GM19324 (cell line): ENCODE measurements around the gene KLF16.
"Not testable (repeated sequence)": the region's sequence is repeated elsewhere in the genome, so short reads cannot be mapped to it uniquely, and the experiment has no call there.

Experiments
- ATAC-seq: cut with Tn5 transposase; IDR thresholded peaks from one replicate; pipeline ENCODE4 v1.9.1; 2021; ENCODE audit warnings: mild to moderate bottlenecking, moderate library complexity; ENCODE audit not compliant: unreplicated experiment, low FRiP score

The KLF16 gene

GRCh38 chr19:1863328-1863637, at the start of gene KLF16:
TSS of gene KLF16 (minus strand) at chr19:1863579. CDS start at chr19:1863497, 82 bp downstream.
- peak; percentile 13 for ATAC-seq

GRCh38 chr19:1912760-1913505, 49.6 kb upstream of the KLF16 start:
- ATAC-seq: no peak

DNA sequence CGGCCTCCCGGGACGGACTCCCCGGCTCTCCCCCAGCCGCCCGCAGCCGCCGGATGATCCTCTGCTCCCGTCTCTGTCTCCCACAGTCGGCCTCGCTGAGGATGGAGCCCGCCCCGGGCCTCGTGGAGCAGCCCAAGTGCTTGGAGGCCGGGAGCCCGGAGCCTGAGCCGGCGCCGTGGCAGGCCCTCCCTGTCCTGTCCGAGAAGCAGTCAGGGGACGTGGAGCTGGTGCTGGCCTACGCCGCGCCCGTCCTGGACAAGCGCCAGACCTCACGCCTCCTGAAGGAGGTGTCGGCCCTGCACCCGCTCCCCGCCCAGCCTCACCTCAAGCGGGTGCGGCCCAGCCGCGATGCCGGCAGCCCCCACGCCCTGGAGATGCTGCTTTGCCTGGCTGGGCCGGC, 48.6 kb upstream of the KLF16 start:
- ATAC-seq: no peak

GRCh38 chr19:1911098-1911497, 47.7 kb upstream of the KLF16 start:
- ATAC-seq: no peak

- no peak for ATAC-seq
Observed at GRCh38 chr19:1910177-1910576, 46.8 kb upstream of the KLF16 start.

GRCh38 chr19:1909761-1910080, 46.3 kb upstream of the KLF16 start:
- ATAC-seq: no peak

- ATAC-seq: no peak
Observed at GRCh38 chr19:1908364-1908678, 44.9 kb upstream of the KLF16 start.

DNA sequence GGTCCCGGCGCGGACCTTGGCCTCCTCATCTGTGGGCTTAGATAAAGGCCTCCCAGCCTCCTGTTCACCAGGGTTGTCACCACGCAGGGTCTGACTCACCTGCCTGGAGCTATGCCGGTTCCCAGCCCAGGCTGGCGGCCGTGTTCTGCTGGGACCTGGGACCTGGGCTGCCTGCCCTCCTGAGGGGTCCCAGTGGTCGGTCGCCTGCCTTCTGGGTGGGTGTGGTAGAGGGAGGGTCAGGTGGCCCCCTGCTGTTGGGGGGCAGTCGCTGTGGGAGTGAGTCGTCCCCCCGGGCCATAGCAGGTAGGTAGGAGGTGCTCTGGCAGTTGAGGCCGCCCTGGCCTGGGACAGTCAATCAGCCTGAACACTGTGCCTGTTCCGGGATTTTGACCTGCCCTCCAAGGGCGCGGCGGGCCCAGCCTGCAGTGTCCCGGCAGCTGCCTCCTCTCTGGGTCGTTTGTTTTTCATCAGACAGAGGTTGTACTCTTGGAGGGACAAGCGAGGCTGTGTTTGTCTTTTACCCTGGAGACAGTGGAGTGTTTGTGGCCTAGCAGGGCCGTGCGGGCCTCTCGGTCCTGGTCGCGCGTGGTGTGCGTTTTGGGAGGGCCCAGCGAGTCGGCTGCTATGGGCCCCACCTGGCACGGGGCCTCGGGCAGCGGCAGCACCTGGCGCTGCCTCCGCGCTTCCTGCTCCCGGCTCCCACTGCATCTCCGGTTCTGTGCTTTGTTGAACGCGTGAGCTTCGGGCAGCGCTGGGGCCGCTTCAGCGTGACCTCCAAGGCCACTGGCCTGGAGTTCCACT, 44.4 kb upstream of the KLF16 start:
- ATAC-seq: no peak

DNA sequence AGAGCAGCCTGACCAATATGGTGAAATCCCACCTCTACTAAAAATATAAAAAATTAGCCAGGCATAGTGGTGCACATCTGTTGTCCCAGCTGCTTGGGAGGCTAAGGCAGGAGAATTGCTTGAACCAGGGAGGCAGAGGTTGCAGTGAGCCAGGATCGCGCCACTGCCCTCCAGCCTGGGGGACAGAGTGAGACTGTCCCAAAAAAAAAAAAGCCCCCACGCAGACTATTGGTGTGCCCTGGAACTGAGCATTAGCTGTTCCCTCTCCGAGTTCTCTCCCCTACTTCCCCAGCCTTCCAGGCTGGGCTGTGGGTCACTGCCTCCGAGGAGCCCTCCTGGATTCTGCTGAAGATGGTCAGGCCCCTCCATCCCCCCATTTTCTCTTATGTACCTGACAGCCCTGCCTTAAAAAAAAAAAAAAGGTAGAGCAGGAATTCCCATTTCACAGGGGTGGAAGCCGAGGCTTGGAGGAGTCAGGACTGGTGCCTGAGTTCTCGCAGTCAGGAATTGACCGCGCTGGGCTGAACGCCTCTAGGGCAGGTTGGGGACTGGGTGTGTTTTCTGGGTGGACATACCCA, 43.7 kb upstream of the KLF16 start:
- no peak for ATAC-seq

DNA sequence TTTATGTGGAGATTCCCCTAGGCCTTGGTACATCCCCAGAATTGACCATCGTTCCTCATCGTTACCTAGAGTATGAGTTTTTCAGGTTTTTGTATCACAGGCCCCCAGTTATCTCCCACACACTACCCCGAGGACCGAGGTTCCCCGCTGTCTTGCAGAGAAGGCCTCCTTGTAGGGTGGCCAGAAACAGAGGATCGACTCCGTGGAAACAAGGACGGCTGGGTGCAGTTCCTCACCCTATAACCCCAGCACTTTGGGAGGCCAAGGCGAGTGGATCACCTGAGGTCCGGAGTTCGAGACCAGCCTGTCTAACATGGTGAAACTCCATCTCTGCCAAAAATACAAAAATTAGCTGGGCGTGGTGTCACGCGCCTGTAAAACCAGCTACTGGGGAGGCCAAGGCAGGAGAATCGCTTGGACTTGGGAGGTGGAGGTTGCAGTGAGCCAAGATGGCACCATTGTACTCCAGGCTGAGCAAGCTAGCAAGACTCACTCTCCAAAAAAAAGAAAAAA, 42.5 kb upstream of the KLF16 start:
- no peak for ATAC-seq

GRCh38 chr19:1905110-1905862, 41.9 kb upstream of the KLF16 start, which contains the start of the genes ADAT3 and SCAMP4:
TSS of gene ADAT3 (plus strand) at chr19:1905399. CDS start at chr19:1912048, 6,649 bp downstream.
TSS of gene SCAMP4 (plus strand) at chr19:1905399. CDS start at chr19:1915020, 9,621 bp downstream.
- ATAC-seq: peak; percentile 87

DNA sequence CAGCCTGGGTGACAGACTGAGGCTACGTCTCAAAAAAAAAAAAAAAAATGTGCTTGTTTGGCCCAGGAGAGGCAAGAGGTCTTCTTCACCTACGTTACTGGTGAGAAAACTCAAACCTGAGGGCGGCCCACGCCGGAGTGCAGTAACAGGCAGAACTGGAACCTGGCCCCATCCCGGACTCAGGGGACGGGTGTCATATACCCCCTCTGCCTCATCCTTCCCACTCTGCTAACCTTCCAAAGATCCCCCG, 41.4 kb upstream of the KLF16 start:
- no peak for ATAC-seq

GRCh38 chr19:1902923-1903322, 39.5 kb upstream of the KLF16 start:
- no peak for ATAC-seq

DNA sequence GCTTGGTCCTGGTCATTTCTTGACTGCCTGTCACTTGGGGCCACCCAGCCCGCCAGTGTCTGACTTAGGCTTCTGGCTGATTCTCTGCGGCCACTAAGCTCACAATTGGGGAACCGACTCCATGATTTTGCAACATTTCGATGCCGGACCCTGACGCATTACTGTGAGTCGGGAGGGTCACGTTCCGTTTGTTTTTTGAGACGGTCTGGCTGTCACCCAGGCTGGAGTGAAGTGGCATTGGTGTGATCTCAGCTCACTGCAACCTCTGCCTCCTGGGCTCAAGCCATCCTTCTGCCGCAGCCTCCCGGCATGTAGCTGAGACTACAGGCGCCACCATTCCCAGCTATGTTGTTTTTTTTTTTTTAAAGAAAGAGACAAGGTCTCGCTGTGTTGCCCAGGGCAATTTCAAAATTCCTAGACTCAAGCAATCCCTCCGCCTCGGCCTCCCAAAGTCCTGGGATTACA, 38.6 kb upstream of the KLF16 start:
- no peak for ATAC-seq

DNA sequence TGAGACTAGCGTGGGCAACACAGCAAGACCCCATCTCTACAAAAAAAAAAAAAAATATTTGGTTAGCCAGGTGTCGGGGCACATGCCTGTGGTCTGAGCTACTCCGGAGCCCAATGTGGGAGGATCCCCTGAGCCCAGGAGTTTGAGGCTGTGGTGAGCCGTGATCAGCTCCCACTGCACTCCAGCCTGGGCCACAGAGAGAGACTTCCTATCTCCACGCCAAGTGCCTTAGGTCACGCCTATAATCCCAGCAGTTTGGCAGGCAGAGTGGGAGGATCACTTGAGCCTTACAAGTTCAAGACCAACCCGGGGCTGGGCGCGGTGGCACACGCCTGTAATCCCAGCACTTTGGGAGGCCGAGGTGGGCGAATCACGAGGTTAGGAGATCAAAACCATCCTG, 33.1 kb upstream of the KLF16 start:
- no peak for ATAC-seq

GRCh38 chr19:1893791-1894190, 30.4 kb upstream of the KLF16 start:
- ATAC-seq: no peak

DNA sequence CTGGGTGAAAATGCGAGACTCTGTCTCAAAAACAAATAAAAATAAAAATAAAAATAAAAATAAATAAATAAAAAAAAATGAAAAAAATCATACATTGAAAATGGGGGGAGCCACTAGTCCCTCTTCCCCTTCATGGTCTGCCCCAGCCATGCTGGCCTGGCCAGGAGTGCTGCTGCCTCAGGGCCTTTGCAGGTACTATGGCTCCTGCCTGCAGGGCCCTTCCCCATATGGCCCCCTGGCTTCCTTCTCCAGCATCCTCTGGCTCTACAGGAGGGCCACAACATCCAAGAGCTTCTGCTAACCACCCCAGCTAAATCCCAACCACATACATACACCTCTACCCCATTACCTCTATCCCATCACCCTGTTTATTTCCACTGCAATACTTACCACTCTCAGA, 26.5 kb upstream of the KLF16 start:
- ATAC-seq: no peak

DNA sequence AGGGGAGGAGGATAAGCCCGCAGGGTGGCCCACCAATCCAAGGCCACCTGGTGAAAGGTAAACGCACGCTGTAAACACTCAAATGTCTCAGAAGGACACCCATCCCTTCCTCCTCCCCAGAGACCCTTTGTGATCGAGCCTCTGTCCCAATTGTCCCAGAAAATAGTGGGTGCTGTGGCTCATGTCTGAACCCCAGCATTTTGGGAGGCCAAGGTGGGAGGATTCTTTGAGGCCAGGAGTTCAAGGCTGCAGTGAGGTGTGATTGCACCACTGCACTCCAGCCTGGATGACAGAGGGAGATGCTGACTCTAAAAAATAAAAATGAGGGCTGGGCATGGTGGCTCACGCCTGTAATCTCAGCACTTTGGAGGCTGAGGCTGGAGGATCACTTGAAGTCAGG, 25.0 kb upstream of the KLF16 start:
- ATAC-seq: no peak

DNA sequence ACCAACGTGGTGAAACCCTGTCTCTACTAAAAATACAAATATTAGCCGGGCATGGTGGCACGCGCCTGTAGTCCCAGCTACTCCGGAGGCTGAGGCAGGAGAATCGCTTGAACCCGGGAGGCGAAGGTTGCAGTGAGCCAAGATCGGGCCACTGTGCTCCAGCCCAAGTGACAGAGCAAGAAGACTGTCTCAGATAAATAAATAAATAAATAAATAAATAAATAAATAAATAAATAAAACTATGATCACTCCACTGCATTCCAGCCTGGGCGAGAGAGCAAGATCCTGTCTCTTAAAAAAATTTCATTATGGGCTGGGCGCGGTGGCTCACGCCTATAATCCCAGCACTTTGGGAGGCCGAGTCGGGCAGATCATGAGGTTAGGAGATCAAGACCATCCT, 23.0 kb upstream of the KLF16 start:
- ATAC-seq: not testable (repeated sequence)

GRCh38 chr19:1885398-1886119, 22.2 kb upstream of the KLF16 start, which contains the start of gene ABHD17A:
TSS of gene ABHD17A (minus strand) at chr19:1885496. CDS start at chr19:1881566, 3,930 bp downstream.
- peak; percentile 81 for ATAC-seq
